Upper lobe of left lung (tissue), 6 donors: ENCODE measurements around the gene PRIM2. TPM values are rescaled to one million over a fixed set of nuclear protein-coding genes. Genes with fewer than 3 reads are reported as not detected.
"Not testable (repeated sequence)": the region's sequence is repeated elsewhere in the genome, so short reads cannot be mapped to it uniquely, and the experiment has no call there.

Experiments used
- ATAC-seq, 2 donors: fragments of 200-7000 bp; cut with Tn5 transposase; one replicate each; pipeline ENCODE4 v1.9.1; 2022; ENCODE audit warnings: mild to moderate bottlenecking in 2 of 2, moderate library complexity in 2 of 2; ENCODE audit not compliant: low FRiP score in 2 of 2
- DNase-seq, 2 donors: peaks; one replicate each; pipeline ENCODE4 v3.0.0-alpha.2; 2019 to 2020
- H3K27ac ChIP-seq, 4 donors: fragments of 200-600 bp; sonication (generic); one replicate each; pipeline ENCODE4 v1.5.1; 2016 to 2019
- H3K27me3 ChIP-seq, 4 donors: fragments of 200-600 bp; sonication (generic); one replicate each; pipeline ENCODE4 v1.5.1; 2017 to 2019
- H3K36me3 ChIP-seq, 4 donors: fragments of 200-600 bp; sonication (generic); one replicate each; pipeline ENCODE4 v1.5.1; 2016 to 2019
- H3K4me1 ChIP-seq, 4 donors: fragments of 200-600 bp; sonication (generic); one replicate each; pipeline ENCODE4 v1.5.1; 2018 to 2019
- H3K4me3 ChIP-seq, 4 donors: fragments of 200-600 bp; sonication (generic); one replicate each; pipeline ENCODE4 v1.5.1; 2017 to 2019; ENCODE audit warnings: mild to moderate bottlenecking in 2 of 4, moderate library complexity in 1 of 4
- H3K9me3 ChIP-seq, 4 donors: fragments of 200-600 bp; sonication (generic); one replicate each; pipeline ENCODE4 v1.5.1; 2018 to 2019
- EP300 ChIP-seq, 4 donors: sonication (generic); formaldehyde crosslinking; IDR thresholded peaks; one replicate each; pipeline ENCODE4 v1.5.1; 2017; ENCODE audit warnings: antibody characterized with exemption in 4 of 4, control low read depth in 2 of 4
- POLR2A ChIP-seq, 4 donors: fragments of 450-650 bp; IDR thresholded peaks; one replicate each; pipeline ENCODE4 v1.5.1; 2016 to 2017; ENCODE audit warnings: antibody characterized with exemption in 4 of 4, mild to moderate bottlenecking in 2 of 4
- POLR2AphosphoS5 ChIP-seq, 2 donors: sonication (generic); formaldehyde crosslinking; IDR thresholded peaks; one replicate each; pipeline ENCODE4 v1.5.1; 2017; ENCODE audit warnings: antibody characterized with exemption in 2 of 2
- WGBS, 2 donors: methylation state at CpG; one replicate each; pipeline ENCODE4 v1.1.5; 2017 to 2018; 5-methylcytosine and 5-hydroxymethylcytosine counted together
- total RNA-seq, 6 donors: library from RNA; depleted of rRNA in 4 of 6; stranded (reverse); fragments of >200 nt in 4 of 6; gene quantifications; one replicate each; pipeline versions ENCODE4 v1.1.0 to v1.2.1, GENCODE V29; 2016 to 2021
- TF ChIP-seq, protein P1 (sequence below), 6 experiments: fragments of 450-650 bp in 4 of 6; fragments of 200-600 bp in 2 of 6; sonication (generic) in 2 of 6; IDR thresholded peaks; one replicate each; pipeline ENCODE4 v1.5.1; 2016 to 2019; ENCODE audit warnings: antibody characterized with exemption in 6 of 6
- donor health status: DM: no; HTN: no; CAD: no; lungs with moderate emphysema.
- donor health status: DM: no; HTN: yes; CAD: no; lungs with severe emphysema.

The PRIM2 gene
- total RNA-seq, 6 donors from 2014 or later = 5.2 to 13.5 (median 7.3) TPM

DNA sequence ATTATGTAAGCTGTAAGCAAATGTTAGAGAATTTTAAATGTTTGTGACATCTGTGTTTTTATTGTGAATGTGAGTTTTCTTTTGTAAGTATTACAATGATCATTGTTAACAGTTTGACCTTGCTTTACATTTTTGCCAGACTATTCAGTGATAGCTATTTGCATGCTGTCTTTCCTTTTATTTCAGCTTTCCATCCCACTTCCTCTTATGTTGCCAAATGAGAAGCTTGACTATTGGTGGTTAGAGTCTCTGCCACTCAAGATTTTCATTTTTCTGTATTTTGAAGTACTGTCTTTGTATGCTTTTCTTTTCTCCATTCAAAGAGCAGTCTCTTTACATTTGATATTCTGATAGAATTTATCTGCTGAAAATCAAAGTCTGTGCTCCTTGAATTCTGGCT is 104.1 kb downstream of the PRIM2 start:
- no peak overlapping the region for H3K4me3 ChIP-seq
- no peak for DNase-seq
- ATAC-seq = no peak
- no peaks in the 10 kb centered on the region for H3K4me1 ChIP-seq
- TF ChIP-seq, protein P1, sequence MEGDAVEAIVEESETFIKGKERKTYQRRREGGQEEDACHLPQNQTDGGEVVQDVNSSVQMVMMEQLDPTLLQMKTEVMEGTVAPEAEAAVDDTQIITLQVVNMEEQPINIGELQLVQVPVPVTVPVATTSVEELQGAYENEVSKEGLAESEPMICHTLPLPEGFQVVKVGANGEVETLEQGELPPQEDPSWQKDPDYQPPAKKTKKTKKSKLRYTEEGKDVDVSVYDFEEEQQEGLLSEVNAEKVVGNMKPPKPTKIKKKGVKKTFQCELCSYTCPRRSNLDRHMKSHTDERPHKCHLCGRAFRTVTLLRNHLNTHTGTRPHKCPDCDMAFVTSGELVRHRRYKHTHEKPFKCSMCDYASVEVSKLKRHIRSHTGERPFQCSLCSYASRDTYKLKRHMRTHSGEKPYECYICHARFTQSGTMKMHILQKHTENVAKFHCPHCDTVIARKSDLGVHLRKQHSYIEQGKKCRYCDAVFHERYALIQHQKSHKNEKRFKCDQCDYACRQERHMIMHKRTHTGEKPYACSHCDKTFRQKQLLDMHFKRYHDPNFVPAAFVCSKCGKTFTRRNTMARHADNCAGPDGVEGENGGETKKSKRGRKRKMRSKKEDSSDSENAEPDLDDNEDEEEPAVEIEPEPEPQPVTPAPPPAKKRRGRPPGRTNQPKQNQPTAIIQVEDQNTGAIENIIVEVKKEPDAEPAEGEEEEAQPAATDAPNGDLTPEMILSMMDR (IDR thresholded peaks at IDR 0.05) = no peak
- TF ChIP-seq EP300 (IDR thresholded peaks at IDR 0.05) = no peak
- no peaks in the 10 kb centered on the region for H3K27me3 ChIP-seq
- no peak overlapping the region for H3K27ac ChIP-seq
- H3K9me3 ChIP-seq = no peaks in the 10 kb centered on the region
- H3K36me3 ChIP-seq = no peaks in the 10 kb centered on the region

DNA sequence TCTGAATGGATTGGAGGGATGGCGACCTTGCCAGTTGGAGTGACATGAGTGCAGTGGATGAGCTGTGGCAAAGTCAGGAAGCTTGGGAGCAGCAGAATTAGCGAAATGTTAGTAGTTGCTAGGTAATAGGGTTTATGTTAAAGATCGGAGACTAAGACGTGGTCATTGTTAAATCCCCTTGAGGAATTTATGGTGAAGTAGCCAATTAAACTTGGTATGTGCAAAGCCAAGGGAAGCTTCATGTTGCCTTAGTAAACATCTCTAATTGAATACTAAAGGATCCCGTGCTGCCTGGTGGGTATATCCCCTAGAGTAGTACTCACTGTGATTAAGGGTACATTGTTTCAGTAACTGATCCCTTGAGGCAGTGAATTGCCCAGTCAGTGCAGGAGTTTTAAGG is 106.0 kb downstream of the PRIM2 start:
- H3K4me3 ChIP-seq = no peak overlapping the region
- no peak for ATAC-seq
- no peaks in the 10 kb centered on the region for H3K4me1 ChIP-seq
- no peak overlapping the region for H3K27ac ChIP-seq
- no peaks in the 10 kb centered on the region for H3K9me3 ChIP-seq
- TF ChIP-seq POLR2A (IDR thresholded peaks at IDR 0.05) (no peak), POLR2AphosphoS5 (IDR thresholded peaks at IDR 0.05) (no peak), EP300 (IDR thresholded peaks at IDR 0.05) (no peak)
- TF ChIP-seq, protein P1 (IDR thresholded peaks at IDR 0.05) = no peak
- 86 to 92% methylated on average over 5 of the region's 5 CpGs for WGBS, 2 donors
- no peaks in the 10 kb centered on the region for H3K36me3 ChIP-seq
- no peak for DNase-seq
- no peaks in the 10 kb centered on the region for H3K27me3 ChIP-seq

DNA sequence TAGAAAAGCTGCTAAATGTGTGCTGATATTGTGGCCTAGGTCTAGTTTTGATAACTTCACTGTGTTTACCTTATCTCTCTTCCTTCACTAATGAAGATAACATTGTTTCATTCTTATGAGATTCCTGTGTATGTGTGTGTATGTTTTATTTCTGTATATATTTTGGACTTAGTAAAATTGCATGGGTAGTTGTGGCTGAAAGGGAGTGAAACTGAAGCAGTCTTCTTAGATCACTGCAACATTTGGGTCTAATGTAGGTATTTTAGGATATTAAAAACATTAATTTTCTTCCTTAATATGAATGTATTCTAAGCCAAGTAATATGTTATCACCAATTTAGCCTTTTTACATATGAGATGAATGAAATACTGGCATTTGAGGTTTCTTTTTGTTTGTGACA is 114.3 kb downstream of the PRIM2 start:
- H3K4me1 ChIP-seq = peaks cover 11 to 19% (median 15%) of the 10 kb centered on the region in 4 donors
- H3K36me3 ChIP-seq, H3K27ac ChIP-seq, H3K27me3 ChIP-seq, DNase-seq, H3K4me3 ChIP-seq, H3K9me3 ChIP-seq, ATAC-seq: not testable (repeated sequence)

DNA sequence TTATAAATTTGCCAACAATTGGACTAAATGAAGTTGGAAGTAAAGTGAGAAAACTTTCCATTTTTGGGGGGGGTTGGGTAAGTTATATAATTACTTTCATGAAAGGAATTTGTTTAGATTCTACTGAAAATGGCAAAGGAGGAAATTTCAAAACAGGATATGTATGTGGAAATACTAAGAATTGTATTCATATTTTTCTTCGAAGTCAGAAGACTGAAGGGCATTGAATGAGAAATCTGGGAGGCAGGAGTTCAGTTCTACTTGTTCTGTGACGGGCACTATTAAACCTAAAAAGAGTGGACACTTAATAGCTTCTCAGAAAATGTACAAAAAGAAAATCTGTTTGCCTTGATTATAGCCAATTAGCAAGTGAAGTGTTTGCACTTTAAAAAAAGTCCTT is 114.7 kb downstream of the PRIM2 start:
- Histone ChIP-seq H3K27me3 (no peaks in the 10 kb centered on the region), H3K4me3 (no peak overlapping the region), H3K9me3 (no peaks in the 10 kb centered on the region), H3K36me3 (no peaks in the 10 kb centered on the region), H3K4me1 (peaks cover 11 to 19% (median 15%) of the 10 kb centered on the region in 4 donors), H3K27ac (no peak overlapping the region)
- DNase-seq (no peak), ATAC-seq (no peak)
- WGBS, 2 donors = 23 to 26% methylated on average over 2 of the region's 2 CpGs
- TF ChIP-seq POLR2AphosphoS5 (IDR thresholded peaks at IDR 0.05) (no peak), EP300 (IDR thresholded peaks at IDR 0.05) (no peak), POLR2A (IDR thresholded peaks at IDR 0.05) (no peak)
- TF ChIP-seq, protein P1 (IDR thresholded peaks at IDR 0.05) = no peak

DNA sequence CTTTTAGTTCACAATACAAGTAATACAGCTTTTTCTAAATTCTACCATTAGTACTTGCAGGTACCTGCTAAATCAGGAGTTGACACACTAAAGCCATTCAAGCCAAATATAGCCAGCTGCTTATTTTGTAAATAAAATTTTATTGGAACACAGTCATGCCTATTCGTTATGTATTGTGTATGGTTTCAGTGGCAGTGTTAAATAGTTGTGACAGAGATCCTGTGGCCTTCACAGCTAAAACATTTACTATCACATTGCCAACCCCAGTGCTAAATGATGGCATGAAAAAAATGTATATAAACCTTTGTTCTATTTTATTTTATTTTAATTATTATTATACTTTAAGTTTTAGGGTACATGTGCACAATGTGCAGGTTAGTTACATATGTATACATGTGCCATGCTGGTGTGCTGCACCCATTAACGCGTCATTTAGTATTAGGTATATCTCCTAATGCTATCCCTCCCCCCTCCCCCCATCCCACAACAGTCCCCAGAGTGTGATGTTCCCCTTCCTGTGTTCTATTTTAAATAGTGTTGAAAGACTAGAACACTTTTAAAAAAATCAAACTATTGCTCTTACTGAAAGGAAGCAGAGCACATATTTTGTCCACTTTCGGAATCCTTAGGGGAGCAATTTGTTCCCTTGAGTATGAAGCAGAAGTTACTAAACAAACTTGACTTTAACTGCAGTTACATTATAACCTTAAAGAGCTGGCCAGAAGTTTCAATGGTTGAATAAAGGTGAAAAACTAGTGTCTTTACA is 115.7 kb downstream of the PRIM2 start:
- peaks cover 11 to 19% (median 15%) of the 10 kb centered on the region in 4 donors for H3K4me1 ChIP-seq
- DNase-seq = no peak
- no peaks in the 10 kb centered on the region for H3K36me3 ChIP-seq
- no peaks in the 10 kb centered on the region for H3K9me3 ChIP-seq
- WGBS, 2 donors = 65 to 72% methylated on average over 4 of the region's 4 CpGs
- no peak overlapping the region for H3K4me3 ChIP-seq
- TF ChIP-seq POLR2A (IDR thresholded peaks at IDR 0.05) (no peak), EP300 (IDR thresholded peaks at IDR 0.05) (no peak), POLR2AphosphoS5 (IDR thresholded peaks at IDR 0.05) (no peak)
- TF ChIP-seq, protein P1 (IDR thresholded peaks at IDR 0.05) = no peak
- H3K27ac ChIP-seq = peak overlapping the region in 2 of 4 donors; percentile 17 to 40
- no peaks in the 10 kb centered on the region for H3K27me3 ChIP-seq
- ATAC-seq = no peak

DNA sequence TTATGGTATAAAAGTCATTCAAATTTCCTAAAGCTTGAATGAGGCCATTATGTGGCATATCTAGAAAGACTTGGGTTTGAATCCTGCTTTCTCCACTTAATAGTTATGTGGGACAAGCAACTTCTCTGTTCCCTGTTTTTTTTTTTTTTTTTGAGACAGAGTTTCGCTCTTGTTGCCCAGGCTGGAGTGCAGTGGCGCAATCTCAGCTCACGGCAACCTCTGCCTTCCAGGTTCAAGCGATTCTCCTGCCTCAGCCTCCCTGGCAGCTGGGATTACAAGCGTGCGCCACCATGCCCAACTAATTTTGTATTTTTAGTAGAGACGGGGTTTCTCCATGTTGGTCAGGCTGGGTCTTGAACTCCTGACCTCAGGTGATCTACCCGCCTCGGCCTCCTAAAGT is 116.4 kb downstream of the PRIM2 start:
- Histone ChIP-seq H3K27ac (peak overlapping the region in 2 of 4 donors; percentile 17 to 40), H3K4me1 (peaks cover 11 to 19% (median 15%) of the 10 kb centered on the region in 4 donors)
- DNase-seq, H3K9me3 ChIP-seq, H3K27me3 ChIP-seq, H3K36me3 ChIP-seq, ATAC-seq, H3K4me3 ChIP-seq: not testable (repeated sequence)
- WGBS, 2 donors = 88 to 95% methylated on average over 9 of the region's 9 CpGs
